Measurements from ENCODE around the gene NKPD1.

DNA sequence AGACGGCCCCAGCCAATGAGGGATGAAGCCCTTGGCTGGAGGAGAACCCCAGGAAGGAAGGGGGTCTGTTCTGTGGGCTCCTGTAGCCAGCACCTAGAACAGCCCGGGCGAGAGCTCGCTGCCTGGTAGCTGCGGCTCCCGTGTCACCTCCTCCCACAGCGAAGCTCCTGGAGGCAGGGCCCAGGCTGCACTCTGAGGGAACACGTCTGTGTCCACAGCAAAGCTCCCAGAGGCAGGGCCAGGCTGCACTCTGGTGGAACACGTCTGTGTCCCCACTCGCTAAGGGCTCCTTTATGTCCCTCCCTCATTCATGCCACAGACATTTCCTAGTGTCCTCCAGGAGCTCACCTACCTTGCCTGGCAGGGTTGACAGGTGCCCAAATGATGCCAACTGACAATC lies 8.8 kb upstream of the NKPD1 start:
- TF ChIP-seq, protein P1, sequence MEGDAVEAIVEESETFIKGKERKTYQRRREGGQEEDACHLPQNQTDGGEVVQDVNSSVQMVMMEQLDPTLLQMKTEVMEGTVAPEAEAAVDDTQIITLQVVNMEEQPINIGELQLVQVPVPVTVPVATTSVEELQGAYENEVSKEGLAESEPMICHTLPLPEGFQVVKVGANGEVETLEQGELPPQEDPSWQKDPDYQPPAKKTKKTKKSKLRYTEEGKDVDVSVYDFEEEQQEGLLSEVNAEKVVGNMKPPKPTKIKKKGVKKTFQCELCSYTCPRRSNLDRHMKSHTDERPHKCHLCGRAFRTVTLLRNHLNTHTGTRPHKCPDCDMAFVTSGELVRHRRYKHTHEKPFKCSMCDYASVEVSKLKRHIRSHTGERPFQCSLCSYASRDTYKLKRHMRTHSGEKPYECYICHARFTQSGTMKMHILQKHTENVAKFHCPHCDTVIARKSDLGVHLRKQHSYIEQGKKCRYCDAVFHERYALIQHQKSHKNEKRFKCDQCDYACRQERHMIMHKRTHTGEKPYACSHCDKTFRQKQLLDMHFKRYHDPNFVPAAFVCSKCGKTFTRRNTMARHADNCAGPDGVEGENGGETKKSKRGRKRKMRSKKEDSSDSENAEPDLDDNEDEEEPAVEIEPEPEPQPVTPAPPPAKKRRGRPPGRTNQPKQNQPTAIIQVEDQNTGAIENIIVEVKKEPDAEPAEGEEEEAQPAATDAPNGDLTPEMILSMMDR (IDR thresholded peaks at IDR 0.05): no peak
- no peak for TF ChIP-seq POLR2A (IDR thresholded peaks at IDR 0.05)
- TF ChIP-seq POLR2AphosphoS5 (IDR thresholded peaks at IDR 0.05): no peak
- TF ChIP-seq EP300 (IDR thresholded peaks at IDR 0.05): no peak
